Panc1 (cell line): ENCODE data around the gene CRTC1. TPM values are rescaled to one million over a fixed set of nuclear protein-coding genes. Genes with fewer than 3 reads are reported as not detected.

Source experiments
- ATAC-seq: fragments of 200-7000 bp; cut with Tn5 transposase; 2 replicates; pipeline ENCODE4 v1.9.1; 2020; ENCODE audit warnings: mild to moderate bottlenecking, moderate library complexity
- BruUV-seq: library from RNA; stranded (reverse); fragments of 400-500 nt; replicated peaks from 2 replicates; lab custom pipeline; 2021; lab: Mats Ljungman, UMichigan
- CTCF ChIA-PET: fragments of 300-600 bp; sonication (Branson Sonifier 250); formaldehyde crosslinking; loops from one replicate; lab custom pipeline; 2022; ENCODE audit warnings: antibody characterized with exemption; lab: Charles Lee
- POLR2A ChIA-PET: fragments of 300-600 bp; sonication (Branson Sonifier 250); formaldehyde crosslinking; loops from one replicate; lab custom pipeline; 2022; ENCODE audit warnings: antibody characterized with exemption; lab: Charles Lee
- DNase-seq: peaks from one replicate; pipeline ENCODE4 v3.0.0-alpha.2; 2010; ENCODE audit warnings: low read depth, low spot score
- H3K27ac ChIP-seq: 2 replicates; pipeline ENCODE4 v1.5.1; 2011; ENCODE audit warnings: mild to moderate bottlenecking, low read length, inconsistent platforms
- H3K27me3 ChIP-seq: fragments of 200-500 bp; sonication (Bioruptor generic); 2 replicates; pipeline ENCODE4 v1.6.0; 2014; ENCODE audit warnings: low read length, inconsistent platforms; ENCODE audit not compliant: control insufficient read depth, insufficient read depth
- H3K36me3 ChIP-seq: fragments of 200-500 bp; sonication (Bioruptor generic); 2 replicates; pipeline ENCODE4 v1.5.1; 2014; ENCODE audit warnings: inconsistent platforms, mild to moderate bottlenecking, low read length, moderate library complexity; ENCODE audit not compliant: control insufficient read depth, insufficient read depth
- H3K4me1 ChIP-seq: 2 replicates; pipeline ENCODE4 v1.5.1; 2011; ENCODE audit warnings: inconsistent platforms, mild to moderate bottlenecking, low read length, moderate library complexity; ENCODE audit not compliant: control insufficient read depth, insufficient read depth
- H3K4me3 ChIP-seq, 2 experiments: 2 replicates each; pipeline ENCODE4 v1.5.1; 2011 to 2012; ENCODE audit warnings: low read depth in 2 of 2, low read length in 2 of 2, mild to moderate bottlenecking in 2 of 2, inconsistent platforms in 1 of 2, moderate library complexity in 1 of 2
- H3K9me3 ChIP-seq: fragments of 200-500 bp; sonication (Bioruptor generic); 2 replicates; pipeline ENCODE4 v1.5.1; 2014; ENCODE audit warnings: low read depth, mild to moderate bottlenecking, inconsistent platforms, low read length, moderate library complexity; ENCODE audit not compliant: control insufficient read depth, insufficient read depth
- POLR2AphosphoS5 ChIP-seq: IDR thresholded peaks from 2 replicates; pipeline ENCODE4 v1.6.1; 2012; ENCODE audit warnings: mild to moderate bottlenecking, low read depth, low read length, moderate library complexity
- SIN3A ChIP-seq: IDR thresholded peaks from 2 replicates; pipeline ENCODE4 v1.6.1; 2012; ENCODE audit warnings: low read depth, mild to moderate bottlenecking, low read length, moderate library complexity, borderline replicate concordance; ENCODE audit not compliant: insufficient read depth
- TCF7L2 ChIP-seq: IDR thresholded peaks from 2 replicates; pipeline ENCODE4 v1.6.1; 2011; ENCODE audit warnings: mild to moderate bottlenecking, low read depth, low read length, inconsistent platforms
- in situ Hi-C: cut with HindIII; loops from 2 replicates; pipeline ENCODE4 v1.10.0; 2016; ENCODE audit warnings: low sequenced_read_pairs, low pct_unique_long_range_greater_than_20kb
- intact Hi-C: fragments of 100-400 bp; cut with micrococcal nuclease; formaldehyde crosslinking; loops from one replicate; pipeline ENCODE4 v1.10.0; 2022; ENCODE audit not compliant: unreplicated experiment
- total RNA-seq: library from RNA; stranded (reverse); gene quantifications from one replicate; pipeline ENCODE4 v1.2.1, GENCODE V29; 2021; ENCODE audit not compliant: unreplicated experiment
- TF ChIP-seq, protein P1 (sequence below), 2 experiments: IDR thresholded peaks; 2 replicates each; pipeline ENCODE4 v1.6.1; 2011 to 2012; ENCODE audit warnings: low read depth in 2 of 2, control low read depth in 1 of 2, low read length in 1 of 2, mild to moderate bottlenecking in 1 of 2, moderate library complexity in 1 of 2; ENCODE audit not compliant: insufficient read depth in 1 of 2
- TF ChIP-seq, protein P2 (sequence below): fragments of 450-650 bp; IDR thresholded peaks from 2 replicates; pipeline ENCODE4 v1.5.1; 2017; ENCODE audit warnings: mild to moderate bottlenecking

The CRTC1 gene
- total RNA-seq, 1 experiment from 2014 or later = 18.2 TPM

DNA sequence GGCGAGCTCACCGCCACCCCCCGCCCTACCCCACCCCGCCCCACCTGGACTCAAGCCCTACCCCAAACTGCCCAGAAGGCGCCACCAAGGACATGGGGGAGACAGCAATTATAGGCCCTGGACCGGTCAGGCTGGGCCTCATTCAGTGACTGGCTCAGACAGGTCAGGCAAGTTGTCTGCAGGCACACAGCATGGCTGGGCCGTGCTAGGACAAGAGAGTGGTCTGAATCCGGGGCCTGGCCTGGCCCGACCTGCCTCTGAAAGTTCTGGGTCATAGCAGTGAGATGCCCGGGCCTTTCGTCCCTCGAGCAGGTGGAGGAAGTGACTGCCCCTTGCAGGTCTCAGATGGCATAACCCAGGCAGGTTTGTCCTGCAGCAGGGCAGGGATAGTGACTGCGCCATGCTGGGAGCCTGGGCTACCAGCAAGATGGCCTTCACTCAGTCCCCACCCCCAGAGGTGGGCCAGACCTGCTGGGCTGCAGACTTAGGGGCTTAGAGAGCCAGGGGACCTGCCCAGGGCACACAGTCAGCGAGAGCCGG lies 86.6 kb downstream of the CRTC1 start:
- ATAC-seq (no peak; the same call in 1 of the 2 replicates), DNase-seq (no peak)
- BruUV-seq = no TSS peak
- in situ Hi-C loops = no loop called here
- no peaks in the 10 kb centered on the region for H3K27me3 ChIP-seq
- no peak overlapping the region for H3K4me3 ChIP-seq
- no peak overlapping the region for H3K27ac ChIP-seq
- H3K9me3 ChIP-seq = no peaks in the 10 kb centered on the region
- no peaks in the 10 kb centered on the region for H3K4me1 ChIP-seq
- CTCF ChIA-PET = no interaction called here
- POLR2A ChIA-PET = interaction anchor here (0.5 kb wide), 1 partner anchor 28 kb away, joined by 4 read pairs; no protein-coding TSS in a partner anchor
- TF ChIP-seq TCF7L2 (no peak), POLR2AphosphoS5 (no peak), SIN3A (no peak)
- TF ChIP-seq, protein P1, sequence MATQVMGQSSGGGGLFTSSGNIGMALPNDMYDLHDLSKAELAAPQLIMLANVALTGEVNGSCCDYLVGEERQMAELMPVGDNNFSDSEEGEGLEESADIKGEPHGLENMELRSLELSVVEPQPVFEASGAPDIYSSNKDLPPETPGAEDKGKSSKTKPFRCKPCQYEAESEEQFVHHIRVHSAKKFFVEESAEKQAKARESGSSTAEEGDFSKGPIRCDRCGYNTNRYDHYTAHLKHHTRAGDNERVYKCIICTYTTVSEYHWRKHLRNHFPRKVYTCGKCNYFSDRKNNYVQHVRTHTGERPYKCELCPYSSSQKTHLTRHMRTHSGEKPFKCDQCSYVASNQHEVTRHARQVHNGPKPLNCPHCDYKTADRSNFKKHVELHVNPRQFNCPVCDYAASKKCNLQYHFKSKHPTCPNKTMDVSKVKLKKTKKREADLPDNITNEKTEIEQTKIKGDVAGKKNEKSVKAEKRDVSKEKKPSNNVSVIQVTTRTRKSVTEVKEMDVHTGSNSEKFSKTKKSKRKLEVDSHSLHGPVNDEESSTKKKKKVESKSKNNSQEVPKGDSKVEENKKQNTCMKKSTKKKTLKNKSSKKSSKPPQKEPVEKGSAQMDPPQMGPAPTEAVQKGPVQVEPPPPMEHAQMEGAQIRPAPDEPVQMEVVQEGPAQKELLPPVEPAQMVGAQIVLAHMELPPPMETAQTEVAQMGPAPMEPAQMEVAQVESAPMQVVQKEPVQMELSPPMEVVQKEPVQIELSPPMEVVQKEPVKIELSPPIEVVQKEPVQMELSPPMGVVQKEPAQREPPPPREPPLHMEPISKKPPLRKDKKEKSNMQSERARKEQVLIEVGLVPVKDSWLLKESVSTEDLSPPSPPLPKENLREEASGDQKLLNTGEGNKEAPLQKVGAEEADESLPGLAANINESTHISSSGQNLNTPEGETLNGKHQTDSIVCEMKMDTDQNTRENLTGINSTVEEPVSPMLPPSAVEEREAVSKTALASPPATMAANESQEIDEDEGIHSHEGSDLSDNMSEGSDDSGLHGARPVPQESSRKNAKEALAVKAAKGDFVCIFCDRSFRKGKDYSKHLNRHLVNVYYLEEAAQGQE (IDR thresholded peaks at IDR 0.05; ENCODE audit: insufficient read depth in 1 of 2, low read depth in 2 of 2, low read length in 1 of 2) = no peak
- TF ChIP-seq, protein P2, sequence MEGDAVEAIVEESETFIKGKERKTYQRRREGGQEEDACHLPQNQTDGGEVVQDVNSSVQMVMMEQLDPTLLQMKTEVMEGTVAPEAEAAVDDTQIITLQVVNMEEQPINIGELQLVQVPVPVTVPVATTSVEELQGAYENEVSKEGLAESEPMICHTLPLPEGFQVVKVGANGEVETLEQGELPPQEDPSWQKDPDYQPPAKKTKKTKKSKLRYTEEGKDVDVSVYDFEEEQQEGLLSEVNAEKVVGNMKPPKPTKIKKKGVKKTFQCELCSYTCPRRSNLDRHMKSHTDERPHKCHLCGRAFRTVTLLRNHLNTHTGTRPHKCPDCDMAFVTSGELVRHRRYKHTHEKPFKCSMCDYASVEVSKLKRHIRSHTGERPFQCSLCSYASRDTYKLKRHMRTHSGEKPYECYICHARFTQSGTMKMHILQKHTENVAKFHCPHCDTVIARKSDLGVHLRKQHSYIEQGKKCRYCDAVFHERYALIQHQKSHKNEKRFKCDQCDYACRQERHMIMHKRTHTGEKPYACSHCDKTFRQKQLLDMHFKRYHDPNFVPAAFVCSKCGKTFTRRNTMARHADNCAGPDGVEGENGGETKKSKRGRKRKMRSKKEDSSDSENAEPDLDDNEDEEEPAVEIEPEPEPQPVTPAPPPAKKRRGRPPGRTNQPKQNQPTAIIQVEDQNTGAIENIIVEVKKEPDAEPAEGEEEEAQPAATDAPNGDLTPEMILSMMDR = no peak
- intact Hi-C loops = no loop called here
- H3K36me3 ChIP-seq = no peaks in the 10 kb centered on the region

DNA sequence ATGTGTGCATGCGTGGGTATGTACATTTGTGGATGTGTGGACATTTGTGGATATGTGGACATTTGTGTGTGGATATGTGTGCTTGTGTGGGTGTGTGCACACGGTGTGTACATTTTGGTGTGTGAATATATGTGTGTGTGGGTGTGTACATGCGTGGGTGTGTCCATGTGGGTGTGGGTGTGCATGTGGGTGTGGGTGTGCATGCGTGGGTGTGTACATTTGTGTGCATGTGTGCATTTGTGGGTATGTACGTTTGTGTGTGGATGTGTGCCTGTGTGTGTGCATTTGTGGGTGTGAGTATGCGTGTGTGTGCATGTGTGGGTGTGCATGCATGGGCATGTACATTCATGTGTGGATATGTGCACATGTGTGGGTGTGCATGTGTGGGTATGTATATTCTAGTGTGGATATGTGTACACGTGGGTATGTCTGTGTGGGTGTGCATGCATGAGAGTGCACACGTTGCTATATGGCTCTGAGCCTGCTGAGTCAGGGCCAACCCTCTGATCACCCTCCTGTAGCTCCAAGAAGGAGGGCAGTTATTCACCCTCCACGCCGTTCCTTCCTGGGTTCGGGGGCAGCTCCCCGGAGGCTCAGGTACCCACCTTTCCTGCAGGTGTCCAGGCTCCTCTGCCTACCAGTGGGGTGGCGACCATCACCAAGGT lies 87.3 kb downstream of the CRTC1 start:
- in situ Hi-C loops = no loop called here
- TF ChIP-seq, protein P2 = no peak
- no peak for TF ChIP-seq SIN3A
- TF ChIP-seq TCF7L2 = no peak
- TF ChIP-seq, protein P1 (IDR thresholded peaks at IDR 0.05; ENCODE audit: insufficient read depth in 1 of 2, low read depth in 2 of 2, low read length in 1 of 2) = no peak
- no peak for TF ChIP-seq POLR2AphosphoS5
- H3K9me3 ChIP-seq = no peaks in the 10 kb centered on the region
- no peak for ATAC-seq
- H3K4me3 ChIP-seq = no peak overlapping the region
- BruUV-seq = no TSS peak
- intact Hi-C loops = no loop called here
- no peaks in the 10 kb centered on the region for H3K4me1 ChIP-seq
- POLR2A ChIA-PET = no interaction called here
- H3K27ac ChIP-seq = no peak overlapping the region
- no peak for DNase-seq
- no peaks in the 10 kb centered on the region for H3K27me3 ChIP-seq
- CTCF ChIA-PET = no interaction called here
- H3K36me3 ChIP-seq = no peaks in the 10 kb centered on the region
